GM18499 (cell line): ENCODE measurements around the gene PIGZ.

Experiments
- ATAC-seq: cut with Tn5 transposase; IDR thresholded peaks from one replicate; pipeline ENCODE4 v1.9.1; 2021; ENCODE audit warnings: moderate number of reproducible peaks; ENCODE audit not compliant: insufficient read depth, unreplicated experiment

Gene PIGZ

GRCh38 chr3:196968233-196969133 is at the start of gene PIGZ:
PIGZ (minus strand) TSS chr3:196968833; CDS start chr3:196952031, 16,802 bp downstream.
- no peak for ATAC-seq

DNA sequence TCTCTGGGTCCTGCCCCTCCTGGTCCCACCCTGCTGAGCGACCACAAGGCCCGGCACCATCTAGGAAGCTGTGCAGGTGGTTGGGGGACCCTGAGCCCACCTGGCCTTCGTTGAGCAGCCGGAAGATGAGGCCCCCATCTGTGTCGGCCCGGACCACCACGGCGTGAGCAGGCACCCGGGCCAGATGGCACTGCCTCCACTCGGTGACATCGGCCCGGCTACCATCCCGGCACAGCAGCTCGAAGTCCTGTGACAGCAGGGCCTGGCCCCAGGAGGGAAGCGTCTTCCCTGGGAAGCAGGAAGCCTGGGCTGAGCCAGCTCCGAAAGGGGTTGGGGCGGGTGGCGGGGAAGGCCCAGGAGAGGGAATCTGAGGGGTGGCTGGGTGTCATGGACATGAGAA is 48.4 kb upstream of the PIGZ start:
- ATAC-seq, result no peak

DNA sequence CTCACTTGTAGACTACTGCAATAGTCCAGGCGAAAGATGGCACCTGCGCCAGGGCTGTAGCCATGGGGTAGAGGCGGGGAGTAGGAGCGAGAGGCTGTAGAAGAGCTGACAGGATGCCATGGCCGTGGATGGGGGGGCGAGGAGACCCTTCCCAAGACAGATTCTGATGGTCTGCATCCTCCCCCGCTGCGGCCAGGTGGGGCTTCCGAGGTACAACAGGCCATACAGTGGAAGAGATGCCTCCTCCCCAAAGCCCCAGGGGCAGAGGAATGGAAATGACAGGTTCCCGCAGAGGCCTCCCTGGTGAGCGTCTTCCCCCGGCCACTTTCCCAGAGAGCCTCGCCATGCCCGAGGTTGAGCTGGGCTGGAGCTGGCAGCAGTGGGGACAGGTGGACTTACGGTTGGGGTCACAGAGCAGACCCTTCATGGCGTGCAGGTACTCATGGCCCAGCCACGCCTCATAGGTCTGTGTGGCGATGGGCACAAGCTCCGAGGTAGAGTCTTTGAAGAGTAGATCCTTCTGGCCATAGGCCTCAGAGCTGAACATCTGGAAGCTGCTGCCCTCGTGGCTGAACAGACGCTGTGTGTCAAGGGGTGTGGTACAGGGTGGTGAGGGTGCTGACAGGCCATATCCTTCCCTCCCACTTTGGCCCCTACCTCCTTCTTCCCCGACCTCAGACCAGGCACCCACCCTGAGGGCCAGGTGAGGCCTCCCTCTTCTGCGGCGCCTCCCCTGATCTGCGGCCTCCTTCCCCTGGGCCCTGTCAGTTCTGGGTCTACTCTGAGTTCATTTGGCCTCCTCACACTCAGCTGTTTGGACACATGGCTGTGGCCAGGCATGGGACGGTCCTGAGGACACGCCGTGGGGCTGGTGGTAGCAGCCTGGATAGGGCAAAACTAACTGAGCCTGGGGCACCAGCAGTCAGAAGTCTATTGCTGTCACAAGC is 47.4 kb upstream of the PIGZ start:
- ATAC-seq, result no peak

GRCh38 chr3:197014942-197015575 is 46.4 kb upstream of the PIGZ start:
- ATAC-seq, result no peak

DNA sequence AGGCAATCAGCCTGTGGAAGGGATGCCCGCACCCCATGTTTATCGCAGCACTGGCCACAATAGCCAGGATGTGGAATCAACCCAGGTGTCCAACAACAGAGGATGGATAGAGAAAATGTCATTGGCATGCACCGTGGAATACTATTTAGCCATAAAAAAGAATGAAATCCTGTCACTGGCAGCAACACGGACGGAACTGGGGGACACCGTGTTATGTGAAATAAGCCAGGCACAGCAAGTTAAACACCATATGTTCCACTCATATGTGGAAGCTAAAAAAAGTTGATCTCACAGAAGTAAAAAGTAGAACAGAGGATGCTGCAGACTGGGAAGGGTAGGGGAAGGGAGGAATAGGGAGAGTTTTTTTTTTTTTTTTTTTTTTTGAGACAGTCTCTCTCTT is 45.4 kb upstream of the PIGZ start:
- no peak for ATAC-seq

- ATAC-seq, result no peak
Measured at GRCh38 chr3:197012540-197012883, 43.9 kb upstream of the PIGZ start.

GRCh38 chr3:197011780-197012539 is 43.3 kb upstream of the PIGZ start:
- ATAC-seq, result no peak

- ATAC-seq, result no peak
Measured at GRCh38 chr3:197010556-197011351, 42.1 kb upstream of the PIGZ start.

- no peak for ATAC-seq
Measured at GRCh38 chr3:197009532-197010019, 40.9 kb upstream of the PIGZ start.

DNA sequence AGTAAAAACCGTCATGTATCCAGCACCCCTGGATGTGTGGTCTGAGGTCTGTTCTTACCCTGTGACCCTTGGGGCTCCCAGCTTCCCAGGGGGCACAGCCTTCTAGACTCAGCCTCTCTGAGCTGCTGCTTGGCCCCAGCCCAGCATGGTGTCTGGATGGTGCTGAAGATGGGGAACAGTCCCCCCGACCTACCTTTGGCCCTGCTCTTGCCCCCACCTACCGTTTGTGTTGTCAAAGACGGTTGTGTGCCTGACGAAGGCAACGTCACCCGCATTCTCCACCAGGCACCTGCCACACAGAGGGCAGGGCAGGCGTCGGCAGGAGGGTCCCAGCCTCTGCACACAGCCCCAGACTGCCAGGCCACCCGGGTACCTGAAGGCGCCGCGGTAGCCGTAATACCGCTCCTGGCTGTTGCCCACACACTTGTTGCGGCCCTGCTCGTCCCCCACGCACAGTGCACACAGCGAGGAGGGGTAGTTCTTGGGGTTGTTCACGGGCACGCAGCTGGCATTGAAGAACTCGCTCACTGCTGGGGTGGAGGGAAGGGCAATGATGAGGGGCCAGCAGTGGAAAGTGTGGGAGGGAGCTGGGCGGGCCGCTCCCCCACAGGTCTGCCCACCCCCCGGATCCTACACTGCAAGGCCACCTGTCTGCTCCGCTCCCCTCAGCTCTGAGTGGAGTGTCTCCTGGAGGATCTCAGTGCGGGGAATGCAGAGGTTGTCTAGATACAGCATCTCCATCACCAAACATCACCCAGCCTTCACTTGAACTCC is 40.0 kb upstream of the PIGZ start:
- ATAC-seq, result no peak

DNA sequence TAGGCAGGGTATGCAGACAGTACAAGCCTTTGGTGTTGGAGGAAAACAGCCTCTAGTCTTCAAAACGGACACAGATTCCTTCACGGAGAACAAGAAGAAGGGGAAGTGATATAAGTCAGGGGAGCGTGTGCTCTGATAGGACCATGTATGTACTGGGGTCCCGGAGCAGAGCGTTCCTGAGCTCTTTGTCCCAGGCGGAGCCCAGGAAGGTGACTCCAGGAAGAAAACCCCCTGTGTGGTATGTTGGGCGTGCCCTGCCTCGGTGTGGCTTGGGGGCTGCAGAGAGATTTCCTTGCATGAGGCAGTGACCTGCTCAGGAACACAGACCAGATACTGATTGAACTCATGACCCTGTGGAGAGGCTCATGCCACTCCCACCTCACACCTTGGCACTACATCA is 39.3 kb upstream of the PIGZ start:
- no peak for ATAC-seq

DNA sequence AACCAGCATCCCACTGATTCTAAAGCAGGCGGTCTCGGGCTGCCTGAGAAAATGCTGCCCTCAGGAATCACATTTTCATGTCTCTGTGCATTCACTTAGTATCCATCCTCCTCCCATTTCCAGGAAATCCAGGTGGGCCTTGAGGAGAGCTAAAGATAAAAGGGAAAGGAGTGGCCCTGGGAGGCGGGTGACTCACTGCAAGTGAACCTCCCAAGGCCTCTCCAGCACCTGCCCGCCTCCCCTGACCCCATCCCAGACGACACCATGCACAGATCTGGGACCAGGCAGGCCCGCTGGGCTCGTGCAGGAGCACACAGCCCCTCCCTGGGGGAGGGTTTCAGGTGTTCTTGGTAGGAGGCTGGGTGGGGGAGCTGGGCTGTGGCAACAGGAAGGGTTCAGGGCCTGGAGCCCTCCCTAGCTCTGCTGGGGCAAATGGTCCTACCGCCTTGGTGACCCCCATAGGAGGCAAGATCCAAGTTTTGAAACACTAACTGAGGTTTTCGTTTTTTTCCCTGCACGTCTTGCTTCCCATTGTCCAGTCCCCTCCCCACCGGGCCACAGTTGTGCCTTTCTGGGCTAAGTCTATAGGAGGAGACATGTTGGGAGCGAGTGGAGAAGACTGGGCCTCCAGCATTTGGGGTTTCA is 38.8 kb upstream of the PIGZ start:
- ATAC-seq, result no peak

GRCh38 chr3:197006860-197007259 is 38.2 kb upstream of the PIGZ start:
- no peak for ATAC-seq

- ATAC-seq, result no peak
Measured at GRCh38 chr3:197006446-197006845, 37.8 kb upstream of the PIGZ start.

DNA sequence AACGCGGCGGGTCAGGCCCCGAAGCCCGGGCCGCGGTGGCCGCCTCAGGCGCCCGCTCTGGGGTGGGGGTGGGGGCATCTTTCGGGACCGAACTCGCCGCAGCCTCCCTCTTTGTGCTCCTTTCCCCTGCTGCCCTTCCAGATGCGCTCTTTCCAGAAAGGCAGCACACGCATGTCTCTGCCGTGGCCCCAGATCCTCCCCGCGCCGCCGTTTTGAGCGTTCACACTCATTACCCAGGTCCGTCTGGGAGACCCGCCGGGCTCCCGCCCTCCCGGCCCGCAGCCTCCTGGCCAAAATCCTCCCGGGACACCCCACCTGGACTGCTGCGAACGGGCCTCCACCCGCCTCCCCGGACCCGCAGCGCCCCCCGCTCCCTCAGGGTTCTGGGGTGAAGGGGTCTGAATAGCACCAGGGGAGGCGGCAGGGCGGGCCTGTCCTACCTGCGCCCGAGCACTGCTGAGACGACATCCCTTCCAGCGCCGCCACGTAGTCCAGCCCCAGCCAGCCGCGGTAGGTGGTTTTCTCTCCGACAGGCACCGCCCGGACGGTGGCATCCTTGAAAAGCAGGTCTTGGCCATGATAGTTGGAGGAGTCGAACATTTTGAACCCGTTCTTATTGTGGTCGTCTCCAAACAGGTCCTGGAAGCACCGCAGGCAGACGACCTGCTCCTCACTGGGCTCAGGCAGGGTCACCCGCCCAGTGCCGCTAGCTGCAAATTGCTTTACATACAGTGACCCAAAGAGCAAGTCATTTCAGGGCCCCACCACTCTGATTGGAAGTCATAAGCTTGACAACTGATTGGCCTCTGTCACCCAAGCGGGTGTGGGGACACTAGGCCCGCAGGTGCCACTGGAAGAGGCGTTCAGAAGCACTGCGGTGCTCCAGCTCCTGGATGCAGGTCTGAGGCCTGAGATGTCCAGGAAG is 35.1 kb upstream of the PIGZ start:
- no peak for ATAC-seq

DNA sequence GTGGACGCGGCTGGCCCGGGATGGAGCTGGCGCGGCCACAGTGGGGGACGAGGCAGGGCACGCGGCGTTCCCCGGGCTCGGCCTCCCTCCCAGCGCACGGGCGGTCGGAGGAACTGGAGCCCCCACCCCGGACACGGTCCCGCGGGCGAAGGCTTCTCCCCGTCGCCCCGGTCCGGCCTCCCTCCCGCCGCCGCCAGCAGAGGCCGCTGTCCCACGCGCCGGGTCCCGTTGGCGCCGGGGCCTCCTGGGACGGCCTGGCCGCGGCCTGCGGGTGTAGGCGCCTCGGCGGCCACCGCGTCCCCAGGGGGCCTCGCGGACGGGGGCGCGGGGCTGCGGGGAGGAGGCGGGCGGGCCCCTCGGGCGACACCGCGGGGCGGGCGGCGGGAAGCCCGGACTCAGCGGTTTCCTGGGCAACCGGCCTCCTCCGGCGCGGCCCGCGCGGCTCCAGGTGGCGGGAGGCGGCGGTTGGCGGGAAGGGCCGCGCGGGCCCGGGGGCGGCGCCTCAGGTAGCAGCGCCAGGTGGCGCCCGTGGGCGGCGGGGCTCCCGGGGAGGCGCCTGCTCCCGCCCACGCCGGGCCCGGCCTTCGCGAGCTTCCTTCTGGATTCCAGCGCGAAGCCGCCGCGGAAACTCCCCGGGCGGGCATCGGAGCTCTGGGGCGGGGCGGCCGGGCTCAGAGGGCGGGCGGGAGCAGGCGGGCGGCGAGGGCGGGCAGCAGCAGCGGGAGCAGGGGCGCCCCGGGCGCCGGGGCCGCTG is 34.2 kb upstream of the PIGZ start:
- ATAC-seq, result no peak
